Stimulated activated CD4-positive, alpha-beta T cell treated with anti-CD3 and anti-CD28 coated beads, Interleukin-4, amount 100 ng/mL, for 1 hour (primary cell): ENCODE results near the gene SLC22A16.

ENCODE experiments used
- DNase-seq: peaks from one replicate; pipeline ENCODE4 v3.0.0-alpha.2; 2020

Gene SLC22A16

GRCh38 chr6:110399219-110400071 is 77.0 kb downstream of the SLC22A16 start:
- no peak for DNase-seq

GRCh38 chr6:110398778-110399177 is 77.6 kb downstream of the SLC22A16 start:
- no peak for DNase-seq

- DNase-seq: no peak
These were observed 81.2 kb downstream of the SLC22A16 start for GRCh38 chr6:110395221-110395620.

- DNase-seq: no peak
These were observed 82.0 kb downstream of the SLC22A16 start for GRCh38 chr6:110394409-110394808.

- no peak for DNase-seq
These were observed 83.7 kb downstream of the SLC22A16 start for GRCh38 chr6:110392727-110393126.

- DNase-seq: no peak
These were observed 86.0 kb downstream of the SLC22A16 start for GRCh38 chr6:110390404-110390803.

GRCh38 chr6:110389689-110390382 is 86.6 kb downstream of the SLC22A16 start:
- DNase-seq: no peak

GRCh38 chr6:110387986-110388385 is 88.4 kb downstream of the SLC22A16 start:
- no peak for DNase-seq

GRCh38 chr6:110385458-110385863 is 91.0 kb downstream of the SLC22A16 start:
- no peak for DNase-seq

GRCh38 chr6:110378552-110378951 is 97.9 kb downstream of the SLC22A16 start:
- DNase-seq: no peak
